Ectodermal cell (in vitro differentiated cells): Measurements from ENCODE around the gene TNN.
A peak's percentile ranks its signal among the peaks of the same experiment; 100 is the strongest.

Source experiments
- H3K27ac ChIP-seq: 2 replicates; pipeline ENCODE4 v1.7.0; 2013; ENCODE audit warnings: mild to moderate bottlenecking, low read depth, low read length; ENCODE audit not compliant: insufficient read depth, poor library complexity, severe bottlenecking
- H3K27me3 ChIP-seq: 2 replicates; pipeline ENCODE4 v1.7.0; 2013; ENCODE audit warnings: mild to moderate bottlenecking, low read length; ENCODE audit not compliant: insufficient read depth, control insufficient read depth, poor library complexity, severe bottlenecking
- H3K36me3 ChIP-seq: one replicate; pipeline ENCODE4 v1.7.0; 2013; ENCODE audit warnings: low read length; ENCODE audit not compliant: control insufficient read depth, insufficient read depth
- H3K4me1 ChIP-seq: one replicate; pipeline ENCODE4 v1.7.0; 2013; ENCODE audit warnings: low read length; ENCODE audit not compliant: control insufficient read depth, insufficient read depth
- H3K4me3 ChIP-seq: 2 replicates; pipeline ENCODE4 v1.7.0; 2013; ENCODE audit warnings: low read depth, low read length, control low read depth; ENCODE audit not compliant: insufficient read depth
- H3K9me3 ChIP-seq: 2 replicates; pipeline ENCODE4 v1.7.0; 2013; ENCODE audit warnings: mild to moderate bottlenecking, low read length, moderate library complexity; ENCODE audit not compliant: control insufficient read depth
- WGBS, 2 experiments: methylation state at CpG; one replicate each; pipeline ENCODE4 v1.1.7; 2013; ENCODE audit warnings: missing lambda C conversion rate in 2 of 2; 5-methylcytosine and 5-hydroxymethylcytosine counted together

TNN gene

DNA sequence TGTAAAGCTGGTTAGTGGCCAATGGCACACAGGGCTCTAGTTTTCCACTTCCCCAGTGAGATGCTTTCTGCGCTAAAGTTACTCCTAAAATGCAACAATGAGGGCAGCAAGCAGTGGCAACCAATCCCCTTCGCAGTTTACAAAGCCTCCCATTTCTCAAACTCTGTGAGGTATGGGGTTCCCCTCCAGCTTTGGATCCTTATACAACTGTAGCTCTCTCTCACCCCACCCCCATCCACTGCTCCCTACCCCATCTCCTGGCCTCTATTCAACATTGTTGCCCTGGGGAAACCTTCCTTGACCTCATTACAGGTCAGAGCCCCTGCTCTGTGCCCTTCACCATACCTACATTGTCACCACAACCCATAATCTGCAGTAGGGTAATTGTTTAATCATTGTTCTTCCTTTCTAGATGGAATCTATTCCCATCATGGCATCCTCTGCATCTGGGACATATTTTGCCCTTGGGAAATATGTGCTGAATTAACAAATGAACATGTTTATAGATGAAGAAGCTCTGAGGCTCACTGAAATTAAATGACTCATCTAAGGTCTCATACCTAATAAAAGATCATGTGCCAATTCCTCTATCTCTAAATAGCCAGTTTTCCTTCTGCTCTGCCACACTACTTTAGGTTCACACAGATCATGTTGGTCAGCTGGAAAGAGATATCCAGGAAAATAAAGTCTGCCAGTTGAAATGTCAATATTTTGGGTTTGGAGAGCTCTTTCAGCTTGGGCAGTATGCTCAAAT, 112.4 kb downstream of the TNN start:
- no peak overlapping the region for H3K4me3 ChIP-seq
- H3K27ac ChIP-seq = no peak overlapping the region
- 92 to 100% methylated on average over 2 of the region's 2 CpGs for WGBS, 2 experiments
- no peaks in the 10 kb centered on the region for H3K9me3 ChIP-seq
- H3K27me3 ChIP-seq = no peaks in the 10 kb centered on the region
- H3K4me1 ChIP-seq = peaks cover 5% of the 10 kb centered on the region
- no peaks in the 10 kb centered on the region for H3K36me3 ChIP-seq

DNA sequence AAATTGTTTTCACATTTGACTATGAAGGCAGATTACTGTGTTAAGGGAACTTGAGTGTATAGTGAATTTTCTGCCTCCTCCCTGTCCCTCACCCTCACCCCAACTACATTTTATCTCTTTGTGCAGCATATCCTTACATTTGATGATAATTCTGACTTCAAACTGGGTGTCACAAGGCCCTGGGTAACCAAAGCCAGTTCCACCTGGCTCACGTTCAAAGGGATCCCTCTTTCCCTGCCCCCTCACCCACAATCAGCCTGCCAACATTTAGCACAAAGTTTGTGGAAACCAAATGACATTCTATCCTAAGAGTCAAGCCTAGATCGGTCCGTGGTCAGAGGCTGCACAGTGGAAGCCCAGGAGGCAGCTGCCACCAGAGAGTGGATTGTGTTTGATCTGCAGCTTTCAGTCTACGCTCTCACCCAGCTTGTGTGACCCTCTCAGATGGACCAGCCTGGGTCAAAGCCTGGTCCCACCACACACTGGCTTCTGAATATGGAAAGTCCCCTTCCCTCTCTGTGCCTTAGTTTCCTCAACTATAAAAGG, 114.6 kb downstream of the TNN start:
- 92 to 97% methylated on average over 4 of the region's 4 CpGs for WGBS, 2 experiments
- no peaks in the 10 kb centered on the region for H3K36me3 ChIP-seq
- H3K4me1 ChIP-seq = peaks cover 5% of the 10 kb centered on the region
- H3K4me3 ChIP-seq = no peak overlapping the region
- H3K27me3 ChIP-seq = no peaks in the 10 kb centered on the region
- no peak overlapping the region for H3K27ac ChIP-seq
- H3K9me3 ChIP-seq = no peaks in the 10 kb centered on the region

DNA sequence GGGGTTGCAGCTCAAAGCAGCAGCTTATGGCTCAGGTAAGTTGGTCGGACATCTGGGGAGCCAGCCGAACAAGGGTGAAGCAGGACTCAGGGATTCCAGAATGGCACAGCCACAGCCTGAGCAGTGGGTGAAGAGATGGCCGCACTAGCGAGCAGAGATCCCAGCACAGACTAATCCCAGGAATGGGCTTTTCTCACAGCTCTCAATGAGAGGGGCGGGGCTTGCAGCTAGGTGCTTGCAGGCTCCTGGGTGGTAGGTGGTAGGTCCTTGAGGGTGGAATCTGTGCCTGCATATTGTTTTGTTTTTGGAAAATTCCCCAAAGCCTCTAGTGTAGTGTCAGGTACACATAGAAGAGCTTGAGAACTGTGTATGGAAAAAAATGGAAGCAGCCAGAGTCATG, 116.0 kb downstream of the TNN start:
- H3K9me3 ChIP-seq = no peaks in the 10 kb centered on the region
- WGBS, 2 experiments = 86 to 88% methylated on average over 5 of the region's 5 CpGs

DNA sequence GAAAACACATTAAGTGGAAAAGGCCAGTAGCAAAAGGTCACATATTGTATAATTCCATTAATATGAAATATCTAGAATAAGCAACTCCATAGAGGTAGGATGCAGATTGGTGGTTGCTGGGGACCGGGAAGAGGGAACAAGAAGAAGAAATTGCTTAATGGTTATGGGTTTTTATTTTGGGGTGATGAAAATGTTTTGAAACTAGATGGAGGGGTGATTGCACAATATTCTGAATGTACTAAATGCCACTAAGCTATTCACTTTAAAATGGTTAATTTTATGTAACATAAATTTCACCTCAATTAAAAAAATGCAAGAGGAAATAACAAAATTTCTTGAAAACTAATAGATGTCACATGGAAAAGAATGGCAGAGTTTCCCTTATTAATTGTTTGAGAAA, 118.3 kb downstream of the TNN start:
- 85 to 96% methylated on average over 1 of the region's 1 CpG for WGBS, 2 experiments
- Histone ChIP-seq H3K27me3 (peaks cover 8% of the 10 kb centered on the region), H3K4me3 (no peak overlapping the region), H3K4me1 (peaks cover 5% of the 10 kb centered on the region), H3K36me3 (no peaks in the 10 kb centered on the region), H3K27ac (no peak overlapping the region), H3K9me3 (no peaks in the 10 kb centered on the region)

More for the DNA sequence above, 116.0 kb downstream of the TNN start:
- H3K4me3 ChIP-seq = no peak overlapping the region
- no peaks in the 10 kb centered on the region for H3K36me3 ChIP-seq
- H3K27me3 ChIP-seq = no peaks in the 10 kb centered on the region
- peaks cover 5% of the 10 kb centered on the region for H3K4me1 ChIP-seq
- H3K27ac ChIP-seq = no peak overlapping the region

DNA sequence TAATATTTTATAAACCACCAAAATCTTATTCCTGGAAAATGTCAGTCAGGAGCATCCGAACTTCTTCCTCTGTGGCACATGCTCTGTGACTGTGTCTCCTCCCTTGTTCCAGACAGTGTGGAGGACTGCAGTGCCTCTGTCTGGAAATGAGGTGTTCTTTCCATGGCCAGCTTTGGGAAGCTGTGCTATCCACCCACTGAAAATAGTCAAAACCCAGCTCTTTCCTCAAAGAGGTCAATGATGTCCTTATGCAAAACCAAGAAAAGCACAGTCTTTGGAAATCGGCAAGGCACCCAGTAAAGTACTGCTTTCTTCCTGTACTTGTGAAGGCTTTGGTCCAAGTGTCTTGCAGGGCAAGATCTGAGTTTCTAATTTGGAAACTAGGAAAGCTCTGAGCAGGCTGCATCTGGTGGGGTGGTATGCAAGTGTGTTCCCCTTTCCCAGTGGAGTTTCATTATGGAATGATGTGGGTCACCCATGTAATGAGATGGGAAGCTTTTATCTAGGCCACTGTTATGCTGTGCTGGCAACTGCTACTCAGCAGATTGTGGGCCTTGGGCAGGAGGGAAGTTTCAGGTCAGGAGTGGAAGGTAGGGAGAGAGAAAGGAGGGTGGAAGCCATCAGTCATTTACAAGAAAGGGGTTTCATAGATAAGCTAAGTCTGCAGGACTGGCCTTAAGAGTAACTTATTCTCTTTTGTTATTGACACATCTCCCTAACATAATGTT, 119.0 kb downstream of the TNN start:
- H3K9me3 ChIP-seq = no peaks in the 10 kb centered on the region
- H3K27ac ChIP-seq = no peak overlapping the region
- peaks cover 15% of the 10 kb centered on the region for H3K27me3 ChIP-seq
- no peak overlapping the region for H3K4me3 ChIP-seq
- WGBS, 2 experiments = 90 to 93% methylated on average over 2 of the region's 2 CpGs
- H3K4me1 ChIP-seq = peaks cover 5% of the 10 kb centered on the region
- H3K36me3 ChIP-seq = no peaks in the 10 kb centered on the region

DNA sequence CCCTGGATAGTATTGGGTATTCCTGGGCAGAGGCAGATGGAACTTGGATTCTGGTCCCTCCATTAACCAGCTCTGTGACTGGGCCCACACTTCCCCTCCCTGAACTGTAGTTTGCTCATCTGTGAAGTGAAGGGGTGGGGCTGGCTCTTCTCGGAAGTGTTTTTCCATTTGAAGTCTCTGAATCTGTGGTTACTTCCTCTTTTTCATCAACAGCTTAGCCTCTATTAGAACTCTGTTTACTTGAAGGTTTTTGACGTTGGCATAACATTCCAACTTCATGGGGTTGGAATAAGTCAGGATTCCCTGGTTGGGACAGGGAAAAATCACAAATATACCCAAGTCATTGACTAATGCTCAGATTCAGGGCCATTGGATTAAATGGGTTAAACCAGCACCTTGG, 121.3 kb downstream of the TNN start:
- H3K9me3 ChIP-seq = no peaks in the 10 kb centered on the region
- no peak overlapping the region for H3K27ac ChIP-seq
- peaks cover 38% of the 10 kb centered on the region for H3K27me3 ChIP-seq
- no peaks in the 10 kb centered on the region for H3K36me3 ChIP-seq
- WGBS, 2 experiments = 71 to 85% methylated on average over 1 to 2 of the region's 2 CpGs
- peaks cover 6% of the 10 kb centered on the region for H3K4me1 ChIP-seq
- H3K4me3 ChIP-seq = no peak overlapping the region

DNA sequence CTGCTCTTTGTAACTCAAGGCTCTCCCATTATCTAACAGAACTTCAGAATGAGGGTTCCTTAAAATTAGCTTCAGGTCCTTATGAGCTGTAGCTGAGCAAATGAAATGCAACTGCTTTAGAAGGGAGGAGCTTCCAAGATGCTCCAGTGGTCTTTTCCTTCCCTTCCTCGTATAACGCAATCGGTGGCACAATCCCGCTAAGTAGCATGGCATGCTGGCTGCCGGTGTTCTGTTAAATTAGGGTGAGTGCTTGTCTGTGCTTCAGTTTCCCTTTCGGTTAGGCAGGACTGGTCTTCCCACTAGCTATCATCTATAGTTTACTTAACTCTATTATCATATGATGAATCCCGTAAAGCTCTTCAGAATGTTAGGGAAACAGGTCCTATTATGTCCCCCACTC, 124.0 kb downstream of the TNN start:
- no peak overlapping the region for H3K4me3 ChIP-seq
- no peak overlapping the region for H3K27ac ChIP-seq
- peaks cover 6% of the 10 kb centered on the region for H3K4me1 ChIP-seq
- no peaks in the 10 kb centered on the region for H3K9me3 ChIP-seq
- WGBS, 2 experiments = 51 to 61% methylated on average over 5 to 7 of the region's 7 CpGs
- H3K27me3 ChIP-seq = peaks cover 38% of the 10 kb centered on the region
- no peaks in the 10 kb centered on the region for H3K36me3 ChIP-seq

DNA sequence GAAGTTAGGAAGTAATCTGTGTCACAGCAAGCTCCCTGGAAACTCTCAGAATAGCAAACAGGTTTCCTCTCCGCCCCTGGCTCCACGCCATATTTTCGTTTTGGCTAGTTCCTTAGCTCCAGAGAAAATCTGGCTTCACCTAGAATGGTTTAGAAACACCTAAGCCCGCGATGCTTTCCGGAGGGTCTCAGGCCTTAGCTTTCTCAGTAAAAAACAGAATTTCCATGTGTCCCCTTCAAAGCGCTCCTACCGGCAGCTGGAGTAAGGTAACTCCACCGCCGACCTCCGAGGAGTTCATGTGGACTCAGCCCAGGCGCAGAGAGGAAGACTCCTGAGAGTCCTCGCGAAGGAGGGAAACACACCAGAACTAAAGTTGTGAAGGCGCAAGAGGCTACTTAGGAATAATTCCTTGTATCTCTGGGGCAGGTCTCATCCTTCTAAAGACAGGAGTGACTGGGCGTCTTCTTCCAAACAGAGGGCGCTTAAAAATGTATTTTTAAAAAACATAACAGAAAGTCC, 124.5 kb downstream of the TNN start:
- Histone ChIP-seq H3K27ac (no peak overlapping the region), H3K4me3 (peak overlapping the region; percentile 40), H3K4me1 (peaks cover 6% of the 10 kb centered on the region), H3K36me3 (no peaks in the 10 kb centered on the region), H3K27me3 (peaks cover 38% of the 10 kb centered on the region), H3K9me3 (no peaks in the 10 kb centered on the region)
- WGBS, 2 experiments = 6% methylated on average over 17 of the region's 17 CpGs

DNA sequence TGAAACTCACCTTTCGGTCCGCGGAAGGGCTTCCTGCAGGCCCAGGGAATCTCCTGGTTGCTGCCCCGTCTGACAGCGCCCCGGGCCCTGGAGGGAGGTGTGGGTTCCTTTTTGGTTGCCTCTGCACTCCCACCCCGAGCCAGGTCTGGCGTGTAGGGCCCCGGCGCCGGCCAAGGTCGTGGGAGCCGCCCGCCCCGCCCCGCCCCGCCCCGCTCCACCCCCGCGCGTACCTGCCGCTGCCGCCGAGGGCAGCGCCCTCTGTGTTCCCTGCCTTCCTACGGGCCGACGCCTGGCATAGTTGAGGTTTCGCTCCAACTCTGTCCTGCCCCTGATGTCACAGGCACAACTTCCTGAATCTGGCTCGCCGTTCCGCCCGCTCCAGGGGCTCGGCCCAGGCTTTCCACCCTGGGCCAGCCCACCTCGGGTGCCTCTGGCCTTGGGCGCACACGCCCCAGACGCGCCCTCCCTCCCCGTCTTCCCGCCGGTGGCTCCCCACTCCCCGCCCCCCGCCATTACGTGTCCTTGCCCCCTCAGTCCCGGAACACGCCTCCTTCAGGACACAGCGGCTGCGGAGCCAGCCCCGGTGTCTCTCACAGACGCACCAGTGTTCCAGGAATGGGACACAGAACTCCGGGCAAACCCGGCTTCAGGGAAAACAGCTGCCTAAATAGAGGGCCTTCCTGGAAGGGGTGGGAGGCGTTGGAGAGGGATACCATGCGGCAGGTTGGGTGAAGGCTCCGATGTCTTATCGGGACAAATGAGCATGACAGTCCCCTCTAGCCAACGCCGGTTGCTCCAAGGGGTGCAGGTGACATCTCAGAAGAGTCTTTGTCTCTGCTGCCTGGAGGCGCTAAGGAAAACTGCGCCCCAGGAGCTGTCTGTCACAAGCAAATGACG, 125.2 kb downstream of the TNN start, which contains the start of gene KIAA0040:
TSS of gene KIAA0040 (minus strand) at position 147 of the 897 bp plus-strand sequence. CDS start 31,763 bp downstream, outside the sequence.
- no peaks in the 10 kb centered on the region for H3K36me3 ChIP-seq
- peaks cover 38% of the 10 kb centered on the region for H3K27me3 ChIP-seq
- H3K9me3 ChIP-seq = no peaks in the 10 kb centered on the region
- H3K27ac ChIP-seq = no peak within 1 kb of the TSS
- H3K4me1 ChIP-seq = peaks cover 6% of the 10 kb centered on the region
- WGBS, 2 experiments = 1% methylated on average over 62 of the region's 62 CpGs
- peak within 1 kb of the TSS; percentile 40 for H3K4me3 ChIP-seq
